Trophoblast cell (in vitro differentiated cells and primary cell): Measurements from ENCODE around the gene ASIC1.

Experiments
- DNase-seq, 2 donors: peaks; one replicate each; pipeline ENCODE4 v3.0.0-alpha.2; 2016
- H2AFZ ChIP-seq: 2 replicates; pipeline ENCODE4 v1.6.1; 2013; ENCODE audit warnings: low read length, moderate library complexity, mild to moderate bottlenecking; ENCODE audit not compliant: insufficient read depth, poor library complexity
- H2AK5ac ChIP-seq: 2 replicates; pipeline ENCODE4 v1.6.1; 2013; ENCODE audit warnings: mild to moderate bottlenecking, low read length
- H2BK120ac ChIP-seq: 2 replicates; pipeline ENCODE4 v1.6.1; 2013; ENCODE audit warnings: low read length, mild to moderate bottlenecking, moderate library complexity; ENCODE audit not compliant: insufficient read depth, poor library complexity
- H2BK12ac ChIP-seq: 2 replicates; pipeline ENCODE4 v1.6.1; 2013; ENCODE audit warnings: mild to moderate bottlenecking, low read length, moderate library complexity
- H2BK5ac ChIP-seq: 2 replicates; pipeline ENCODE4 v1.6.1; 2013; ENCODE audit warnings: low read length, low read depth, moderate library complexity, mild to moderate bottlenecking; ENCODE audit not compliant: poor library complexity
- H3K14ac ChIP-seq: 2 replicates; pipeline ENCODE4 v1.6.1; 2013; ENCODE audit warnings: mild to moderate bottlenecking, low read length
- H3K18ac ChIP-seq: 2 replicates; pipeline ENCODE4 v1.6.1; 2013; ENCODE audit warnings: mild to moderate bottlenecking, low read length
- H3K23ac ChIP-seq: 2 replicates; pipeline ENCODE4 v1.6.1; 2013; ENCODE audit warnings: low read length
- H3K27ac ChIP-seq: 2 replicates; pipeline ENCODE4 v1.5.1; 2013; ENCODE audit warnings: low read depth, mild to moderate bottlenecking, inconsistent platforms, low read length, moderate library complexity
- H3K27me3 ChIP-seq: 2 replicates; pipeline ENCODE4 v1.6.1; 2013; ENCODE audit warnings: inconsistent platforms, mild to moderate bottlenecking, low read length, moderate library complexity; ENCODE audit not compliant: insufficient read depth
- H3K36me3 ChIP-seq, 2 experiments: 1 replicate in 1 of 2; 2 replicates in 1 of 2; pipeline ENCODE4 v1.6.1; 2013; ENCODE audit warnings: low read length in 2 of 2, mild to moderate bottlenecking in 2 of 2, moderate library complexity in 1 of 2; ENCODE audit not compliant: insufficient read depth in 2 of 2, control insufficient read depth in 1 of 2
- H3K4ac ChIP-seq: 2 replicates; pipeline ENCODE4 v1.6.1; 2013; ENCODE audit warnings: low read depth, mild to moderate bottlenecking, low read length, moderate library complexity
- H3K4me1 ChIP-seq, 2 experiments: 1 replicate in 1 of 2; 2 replicates in 1 of 2; pipeline ENCODE4 v1.6.1; 2013; ENCODE audit warnings: low read length in 2 of 2, mild to moderate bottlenecking in 2 of 2, moderate library complexity in 1 of 2; ENCODE audit not compliant: insufficient read depth in 2 of 2, control insufficient read depth in 1 of 2
- H3K4me2 ChIP-seq: 2 replicates; pipeline ENCODE4 v1.6.1; 2013; ENCODE audit warnings: inconsistent platforms, mild to moderate bottlenecking, low read length, moderate library complexity
- H3K4me3 ChIP-seq: 2 replicates; pipeline ENCODE4 v1.5.1; 2013; ENCODE audit warnings: mild to moderate bottlenecking, low read depth, low read length, inconsistent platforms
- H3K79me1 ChIP-seq: one replicate; pipeline ENCODE4 v1.6.1; 2013; ENCODE audit warnings: low read length
- H3K79me2 ChIP-seq: 2 replicates; pipeline ENCODE4 v1.6.1; 2013; ENCODE audit warnings: low read length, mild to moderate bottlenecking; ENCODE audit not compliant: control insufficient read depth, insufficient read depth, poor library complexity
- H3K9ac ChIP-seq: 2 replicates; pipeline ENCODE4 v1.6.1; 2013; ENCODE audit warnings: mild to moderate bottlenecking, low read length
- H3K9me3 ChIP-seq: 2 replicates; pipeline ENCODE4 v1.6.1; 2013; ENCODE audit warnings: low read depth, mild to moderate bottlenecking, control low read depth, inconsistent platforms, low read length; ENCODE audit not compliant: insufficient read depth
- H4K12ac ChIP-seq: 2 replicates; pipeline ENCODE4 v1.6.1; 2013; ENCODE audit warnings: low read depth, mild to moderate bottlenecking, low read length, moderate library complexity
- H4K8ac ChIP-seq: 2 replicates; pipeline ENCODE4 v1.6.1; 2013; ENCODE audit warnings: low read depth, mild to moderate bottlenecking, low read length, moderate library complexity
- H4K91ac ChIP-seq: one replicate; pipeline ENCODE4 v1.6.1; 2013; ENCODE audit warnings: low read depth, mild to moderate bottlenecking, low read length, moderate library complexity
- WGBS: extraction: QIAGEN DNeasy Blood & Tissue Kit; methylation state at CpG from one replicate; pipeline ENCODE4 v1.1.7; 2013; ENCODE audit warnings: missing lambda C conversion rate; ENCODE audit not compliant: insufficient read length, insufficient coverage; ENCODE audit errors: extremely low coverage; 5-methylcytosine and 5-hydroxymethylcytosine counted together

The ASIC1 gene

GRCh38 chr12:50021031-50021430 lies 36.4 kb upstream of the ASIC1 start:
- H2AK5ac ChIP-seq: no peak overlapping the region
- H3K23ac ChIP-seq: no peak overlapping the region
- peak overlapping the region; percentile 3 for H3K4ac ChIP-seq
- no peak overlapping the region for H3K14ac ChIP-seq
- peaks cover 4% of the 10 kb centered on the region for H3K79me1 ChIP-seq
- H2BK12ac ChIP-seq: no peak overlapping the region
- no peak overlapping the region for H3K9ac ChIP-seq
- no peak overlapping the region for H4K91ac ChIP-seq
- H2BK5ac ChIP-seq: no peak overlapping the region
- no peak overlapping the region for H3K4me2 ChIP-seq
- peaks cover 0 to 2% of the 10 kb centered on the region in 2 experiments for H3K4me1 ChIP-seq
- H2AFZ ChIP-seq: no peak overlapping the region
- H3K36me3 ChIP-seq: peaks cover 0 to 2% of the 10 kb centered on the region in 2 experiments
- no peaks in the 10 kb centered on the region for H3K9me3 ChIP-seq
- no peak for DNase-seq
- no peak overlapping the region for H3K27ac ChIP-seq
- peaks cover 10% of the 10 kb centered on the region for H3K79me2 ChIP-seq
- no peak overlapping the region for H4K12ac ChIP-seq
- no peak overlapping the region for H3K4me3 ChIP-seq
- no peaks in the 10 kb centered on the region for H3K27me3 ChIP-seq
- H3K18ac ChIP-seq: no peak overlapping the region
- no CpG with 5 or more reads among the region's 4 CpGs for whole genome bisulfite sequencing
- no peak overlapping the region for H4K8ac ChIP-seq
- H2BK120ac ChIP-seq: no peak overlapping the region

- no peak overlapping the region for H3K4ac ChIP-seq
- H2BK120ac ChIP-seq: no peak overlapping the region
- H3K4me3 ChIP-seq: no peak overlapping the region
- H3K79me1 ChIP-seq: peaks cover 4% of the 10 kb centered on the region
- no peaks in the 10 kb centered on the region for H3K27me3 ChIP-seq
- H3K4me1 ChIP-seq: peaks cover 0 to 2% of the 10 kb centered on the region in 2 experiments
- no peak overlapping the region for H2BK5ac ChIP-seq
- H4K12ac ChIP-seq: no peak overlapping the region
- WGBS: no CpG with 5 or more reads among the region's 1 CpG
- no peak overlapping the region for H2BK12ac ChIP-seq
- H4K91ac ChIP-seq: no peak overlapping the region
- H4K8ac ChIP-seq: no peak overlapping the region
- no peak for DNase-seq
- no peak overlapping the region for H3K23ac ChIP-seq
- H3K18ac ChIP-seq: no peak overlapping the region
- no peaks in the 10 kb centered on the region for H3K9me3 ChIP-seq
- no peak overlapping the region for H3K9ac ChIP-seq
- no peak overlapping the region for H2AFZ ChIP-seq
- H3K36me3 ChIP-seq: peaks cover 0 to 2% of the 10 kb centered on the region in 2 experiments
- no peak overlapping the region for H3K14ac ChIP-seq
- H2AK5ac ChIP-seq: no peak overlapping the region
- peaks cover 10% of the 10 kb centered on the region for H3K79me2 ChIP-seq
- no peak overlapping the region for H3K4me2 ChIP-seq
- no peak overlapping the region for H3K27ac ChIP-seq
Measured at GRCh38 chr12:50022903-50023302, 34.5 kb upstream of the ASIC1 start.

GRCh38 chr12:50024227-50024626 lies 33.2 kb upstream of the ASIC1 start:
- Histone ChIP-seq H3K27me3 (no peaks in the 10 kb centered on the region), H4K12ac (no peak overlapping the region), H2BK120ac (no peak overlapping the region), H2BK5ac (no peak overlapping the region), H3K23ac (no peak overlapping the region), H3K79me1 (peaks cover 4% of the 10 kb centered on the region), H3K4me1 (peaks cover 0 to 2% of the 10 kb centered on the region in 2 experiments), H3K9ac (no peak overlapping the region), H4K8ac (no peak overlapping the region), H3K27ac (no peak overlapping the region), H2BK12ac (no peak overlapping the region), H3K18ac (no peak overlapping the region), H3K79me2 (peaks cover 5% of the 10 kb centered on the region), H3K14ac (no peak overlapping the region), H3K4ac (peak overlapping the region; percentile 93), H2AFZ (no peak overlapping the region), H4K91ac (no peak overlapping the region), H3K4me3 (no peak overlapping the region), H2AK5ac (no peak overlapping the region), H3K9me3 (no peaks in the 10 kb centered on the region), H3K4me2 (peak overlapping the region; percentile 79), H3K36me3 (peaks cover 0 to 2% of the 10 kb centered on the region in 2 experiments)
- no CpG with 5 or more reads among the region's 8 CpGs for WGBS
- DNase-seq: no peak

GRCh38 chr12:50024805-50025186 lies 32.6 kb upstream of the ASIC1 start:
- DNase-seq: no peak
- Histone ChIP-seq H3K4me2 (peak overlapping the region; percentile 79), H4K8ac (peak overlapping the region; percentile 93), H2BK120ac (no peak overlapping the region), H3K79me2 (peaks cover 5% of the 10 kb centered on the region), H3K4me3 (peak overlapping the region; percentile 94), H2BK12ac (no peak overlapping the region), H3K36me3 (peaks cover 0 to 2% of the 10 kb centered on the region in 2 experiments), H4K91ac (peak overlapping the region; percentile 82), H3K79me1 (peaks cover 4% of the 10 kb centered on the region), H3K4ac (peak overlapping the region; percentile 87), H3K4me1 (peaks cover 0 to 2% of the 10 kb centered on the region in 2 experiments), H2AFZ (peak overlapping the region; percentile 96), H3K18ac (peak overlapping the region; percentile 99), H3K23ac (no peak overlapping the region), H3K14ac (peak overlapping the region; percentile 98), H4K12ac (peak overlapping the region; percentile 47), H3K27ac (peak overlapping the region; percentile 73), H2BK5ac (peak overlapping the region; percentile 94), H3K9me3 (no peaks in the 10 kb centered on the region), H2AK5ac (peak overlapping the region; percentile 44), H3K9ac (peak overlapping the region; percentile 83), H3K27me3 (no peaks in the 10 kb centered on the region)
- WGBS: no CpG with 5 or more reads among the region's 16 CpGs
